ENCODE results near the gene UBTD1.

Gene UBTD1

GRCh38 chr10:97578171-97578844 is 79.6 kb downstream of the UBTD1 start:
- no peak for TF ChIP-seq CTCF (IDR thresholded peaks at IDR 0.05)
- no peak for TF ChIP-seq ZFX (IDR thresholded peaks at IDR 0.05; ENCODE audit: borderline replicate concordance)
- no peak overlapping the region for H3K27ac ChIP-seq

DNA sequence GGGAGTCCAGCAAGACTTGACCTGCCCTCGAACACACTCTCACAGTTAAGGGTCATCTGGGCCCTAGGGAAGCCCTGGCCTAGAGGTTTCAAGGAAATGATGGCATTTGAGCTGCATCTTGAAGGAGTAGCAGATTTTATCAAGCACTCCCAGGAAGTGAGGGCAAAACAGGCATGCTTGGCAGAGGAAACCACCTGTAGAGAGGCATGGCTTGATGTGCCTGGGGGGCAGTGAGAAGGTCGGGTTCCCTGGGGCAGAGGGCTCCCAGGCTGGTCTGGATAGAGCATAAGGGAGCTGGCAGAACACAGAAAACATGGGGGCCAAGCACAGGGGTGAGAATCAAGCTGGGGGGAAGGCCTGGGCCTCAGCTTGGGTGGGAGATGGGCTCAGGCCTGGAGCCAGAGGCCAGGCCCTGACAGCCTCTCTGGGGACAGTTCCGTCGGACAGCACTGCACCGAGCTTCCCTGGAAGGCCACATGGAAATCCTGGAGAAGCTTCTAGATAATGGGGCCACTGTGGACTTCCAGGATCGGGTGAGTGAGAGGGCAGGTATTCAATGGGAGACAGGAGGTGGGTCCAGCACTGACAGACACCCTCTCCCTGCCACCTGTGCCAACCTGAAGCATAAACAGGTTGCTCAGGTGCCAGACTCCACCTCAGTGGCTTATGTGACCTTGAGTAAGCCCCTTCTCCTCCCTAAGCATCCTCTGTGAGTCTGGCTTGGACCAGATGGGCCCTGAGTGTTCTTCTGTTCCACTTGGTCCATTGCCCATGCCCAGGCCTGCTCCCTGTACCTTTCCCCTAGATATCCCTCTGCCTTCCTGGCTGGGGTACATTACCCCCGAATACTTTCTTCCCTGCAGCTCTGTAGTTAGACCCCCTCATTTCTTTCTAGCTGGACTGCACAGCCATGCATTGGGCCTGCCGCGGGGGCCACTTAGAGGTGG is 82.0 kb downstream of the UBTD1 start:
- no peak overlapping the region for H3K27ac ChIP-seq
- TF ChIP-seq CTCF (IDR thresholded peaks at IDR 0.05) (no peak), ZFX (IDR thresholded peaks at IDR 0.05; ENCODE audit: borderline replicate concordance) (no peak)

DNA sequence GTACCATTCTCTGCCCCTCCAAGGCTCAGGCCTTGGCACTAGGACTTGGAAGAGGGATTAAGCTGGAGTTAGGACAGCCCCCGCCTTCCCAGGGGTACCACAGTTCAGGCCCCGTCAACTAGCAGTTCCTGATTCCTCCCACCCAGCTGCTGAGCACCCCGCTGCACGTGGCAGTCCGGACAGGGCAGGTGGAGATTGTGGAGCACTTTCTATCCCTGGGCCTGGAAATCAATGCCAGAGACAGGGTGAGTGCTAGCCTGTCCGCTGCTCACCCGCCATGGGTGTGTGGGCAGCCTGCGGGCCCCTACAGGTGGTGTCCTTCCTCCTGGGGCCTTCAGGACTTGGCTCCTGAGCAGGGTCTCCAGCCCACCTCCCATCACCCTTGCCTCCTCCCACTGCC is 83.4 kb downstream of the UBTD1 start:
- TF ChIP-seq CTCF (IDR thresholded peaks at IDR 0.05) (no peak), ZFX (IDR thresholded peaks at IDR 0.05; ENCODE audit: borderline replicate concordance) (no peak)
- no peak overlapping the region for H3K27ac ChIP-seq

DNA sequence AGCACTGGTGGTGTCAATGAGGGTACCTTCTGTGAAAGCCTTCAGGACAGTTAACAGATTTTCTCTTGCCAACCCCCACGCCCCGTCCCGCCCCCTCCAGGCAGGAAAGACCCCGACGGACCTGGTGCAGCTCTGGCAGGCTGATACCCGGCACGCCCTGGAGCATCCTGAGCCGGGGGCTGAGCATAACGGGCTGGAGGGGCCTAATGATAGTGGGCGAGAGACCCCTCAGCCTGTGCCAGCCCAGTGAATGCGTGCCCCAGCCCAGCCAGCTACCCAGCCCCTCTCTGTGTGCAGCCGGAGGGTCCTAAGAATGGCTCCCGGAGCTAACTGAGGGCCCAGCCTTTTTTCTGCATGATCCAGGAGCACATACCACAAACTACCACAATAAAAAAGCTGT is 84.8 kb downstream of the UBTD1 start:
- peak overlapping the region; percentile 48 for H3K27ac ChIP-seq
- no peak for TF ChIP-seq ZFX (IDR thresholded peaks at IDR 0.05; ENCODE audit: borderline replicate concordance)
- TF ChIP-seq CTCF (IDR thresholded peaks at IDR 0.05): no peak

GRCh38 chr10:97584060-97584797 is 85.5 kb downstream of the UBTD1 start, which contains the start of gene HOGA1:
TSS of gene HOGA1 (plus strand) at chr10:97584389. CDS start at chr10:97584704, 315 bp downstream.
- peak within 1 kb of the TSS; percentile 48 for H3K27ac ChIP-seq
- TF ChIP-seq ZFX (IDR thresholded peaks at IDR 0.05; ENCODE audit: borderline replicate concordance): no peak
- no peak for TF ChIP-seq CTCF (IDR thresholded peaks at IDR 0.05)

- TF ChIP-seq ZFX (IDR thresholded peaks at IDR 0.05; ENCODE audit: borderline replicate concordance): no peak
- no peak for TF ChIP-seq CTCF (IDR thresholded peaks at IDR 0.05)
- peak overlapping the region; percentile 48; the same call in 1 of the 2 replicates for H3K27ac ChIP-seq
Observed at GRCh38 chr10:97584798-97585438, 86.2 kb downstream of the UBTD1 start.

Data from 22Rv1 (cell line).